Liver (tissue), 9 donors: ENCODE results near the gene IRF3. TPM values are rescaled to one million over a fixed set of nuclear protein-coding genes. Genes with fewer than 3 reads are reported as not detected.

Experiments
- DNase-seq: peaks from one replicate; pipeline ENCODE4 v3.0.0-alpha.2; 2017; ENCODE audit warnings: low spot score
- H3K27ac ChIP-seq, 2 donors: one replicate each; pipeline ENCODE4 v1.7.0; 2013; ENCODE audit warnings: inconsistent platforms in 2 of 2, low read length in 2 of 2, control low read depth in 1 of 2, low read depth in 1 of 2, mild to moderate bottlenecking in 1 of 2
- H3K27me3 ChIP-seq, 4 donors: one replicate each; pipeline versions ENCODE4 v1.6.1 to v1.7.0; 2013; ENCODE audit warnings: low read length in 3 of 4, inconsistent platforms in 1 of 4, mild to moderate bottlenecking in 1 of 4, moderate library complexity in 1 of 4; ENCODE audit not compliant: control insufficient read depth in 4 of 4, insufficient read depth in 4 of 4
- H3K36me3 ChIP-seq, 4 donors: one replicate each; pipeline versions ENCODE4 v1.6.1 to v1.7.0; 2013; ENCODE audit warnings: low read length in 3 of 4, mild to moderate bottlenecking in 3 of 4, low read depth in 1 of 4, moderate library complexity in 1 of 4; ENCODE audit not compliant: control insufficient read depth in 4 of 4, insufficient read depth in 3 of 4
- H3K4me1 ChIP-seq, 4 donors: one replicate each; pipeline versions ENCODE4 v1.6.1 to v1.7.0; 2013; ENCODE audit warnings: low read length in 3 of 4, mild to moderate bottlenecking in 3 of 4, moderate library complexity in 1 of 4; ENCODE audit not compliant: control insufficient read depth in 4 of 4, insufficient read depth in 4 of 4
- H3K4me3 ChIP-seq, 3 donors: one replicate each; pipeline versions ENCODE4 v1.6.1 to v1.7.0; 2013; ENCODE audit warnings: low read length in 3 of 3, control low read depth in 1 of 3, low read depth in 1 of 3, mild to moderate bottlenecking in 1 of 3
- H3K9ac ChIP-seq, 2 donors: one replicate each; pipeline ENCODE4 v1.7.0; 2013; ENCODE audit warnings: low read length in 2 of 2, mild to moderate bottlenecking in 2 of 2, moderate library complexity in 2 of 2, control low read depth in 1 of 2, low read depth in 1 of 2
- H3K9me3 ChIP-seq, 4 donors: one replicate each; pipeline versions ENCODE4 v1.6.1 to v1.7.0; 2013; ENCODE audit warnings: low read length in 3 of 4; ENCODE audit not compliant: control insufficient read depth in 4 of 4
- ATF3 ChIP-seq: IDR thresholded peaks from 2 replicates; pipeline ENCODE4 v1.6.1; 2016; ENCODE audit warnings: antibody characterized with exemption
- CTCF ChIP-seq: fragments of 150-350 bp; IDR thresholded peaks from 2 replicates; pipeline ENCODE4 v1.5.1; 2017; ENCODE audit warnings: improper control_type of control experiment, low read depth, low read length; ENCODE audit not compliant: missing input control
- EGR1 ChIP-seq, 2 donors: IDR thresholded peaks; 2 replicates each; pipeline ENCODE4 v1.6.1; 2016 to 2018; ENCODE audit warnings: antibody characterized with exemption in 2 of 2, low read depth in 2 of 2
- FOXA2 ChIP-seq: IDR thresholded peaks from 2 replicates; pipeline ENCODE4 v1.6.1; 2016; ENCODE audit warnings: antibody characterized with exemption
- HNF4A ChIP-seq, 2 donors: conservative IDR thresholded peaks; 2 replicates each; pipeline ENCODE4 v1.6.1; 2016; ENCODE audit warnings: antibody characterized with exemption in 2 of 2, mild to moderate bottlenecking in 2 of 2
- HNF4G ChIP-seq: IDR thresholded peaks from 2 replicates; pipeline ENCODE4 v1.6.1; 2016; ENCODE audit warnings: antibody characterized with exemption
- JUND ChIP-seq, 2 donors: IDR thresholded peaks; 2 replicates each; pipeline ENCODE4 v1.6.1; 2016; ENCODE audit warnings: antibody characterized with exemption in 2 of 2
- RAD21 ChIP-seq, 2 donors: IDR thresholded peaks; 2 replicates each; pipeline ENCODE4 v1.6.1; 2016; ENCODE audit warnings: antibody characterized with exemption in 2 of 2, mild to moderate bottlenecking in 2 of 2
- SP1 ChIP-seq: IDR thresholded peaks from 2 replicates; pipeline ENCODE4 v1.6.1; 2018; ENCODE audit warnings: antibody characterized with exemption, mild to moderate bottlenecking
- WGBS: extraction: QIAGEN DNeasy Blood & Tissue Kit; methylation state at CpG from one replicate; pipeline ENCODE4 v1.1.7; 2013; 5-methylcytosine and 5-hydroxymethylcytosine counted together
- polyA plus RNA-seq, 2 donors: library from polyadenylated mRNA; stranded (reverse) in 1 of 2; unstranded in 1 of 2; fragments of 200-250 nt in 1 of 2; fragments of >200 nt in 1 of 2; fragmentation: Nextera tagmentation in 1 of 2; extraction: Ambion mirVana in 1 of 2; gene quantifications; one replicate each; pipeline versions ENCODE4 v1.2.1 to v1.2.3, GENCODE V29; 2013 to 2015
- total RNA-seq, 2 donors: library from RNA; depleted of rRNA; stranded (reverse); fragments of >200 nt; gene quantifications; one replicate each; pipeline ENCODE4 v1.2.3, GENCODE V29; 2014
- TF ChIP-seq, protein P1 (sequence below): IDR thresholded peaks from 2 replicates; pipeline ENCODE4 v1.6.1; 2016; ENCODE audit warnings: antibody characterized with exemption, mild to moderate bottlenecking
- TF ChIP-seq, protein P2 (sequence below): IDR thresholded peaks from 2 replicates; pipeline ENCODE4 v1.6.1; 2016; ENCODE audit warnings: antibody characterized with exemption
- donor health status: healthy.
- donor health status: healthy.
- donor health status: healthy.
- donor health status: healthy.
- donor health status: healthy.

IRF3 gene
- total and polyA plus RNA-seq, 4 donors: 18.2 to 33.6 (median 28.1) TPM

DNA sequence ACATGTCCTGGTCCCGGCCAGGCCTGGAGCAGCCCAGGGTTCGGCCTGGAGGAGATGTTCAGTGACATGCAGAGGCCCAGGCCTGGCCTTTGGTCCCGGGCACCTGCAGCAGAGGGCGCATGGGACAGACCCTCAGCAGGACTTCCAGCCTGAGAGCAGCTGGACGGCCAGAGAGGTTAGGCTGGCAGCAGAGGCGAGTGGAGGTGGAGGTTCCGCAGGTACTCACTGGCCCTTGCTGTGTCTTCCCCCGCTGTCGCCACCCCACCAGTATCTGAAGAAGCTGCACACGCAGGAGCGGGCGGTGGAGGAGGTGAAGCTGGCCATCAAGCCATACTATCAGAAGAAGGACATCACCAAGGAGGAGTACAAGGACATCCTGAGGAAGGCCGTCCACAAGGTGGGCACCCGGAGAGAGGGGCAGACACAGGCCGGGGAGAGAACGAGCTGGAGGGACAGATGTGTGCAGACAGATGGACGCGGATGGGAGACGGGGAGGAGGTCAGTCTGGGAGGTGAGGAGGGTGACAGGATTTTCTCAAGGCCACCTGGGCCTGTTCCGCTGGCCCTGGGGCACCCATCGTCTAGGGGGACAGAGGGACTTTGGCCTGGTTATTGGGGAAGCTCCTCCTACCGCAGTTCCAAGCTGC is 8.0 kb downstream of the IRF3 start:
- Histone ChIP-seq H3K4me1 (no peaks in the 10 kb centered on the region), H3K4me3 (no peak overlapping the region), H3K36me3 (peaks cover 29 to 85% (median 41%) of the 10 kb centered on the region in 4 donors), H3K9me3 (no peaks in the 10 kb centered on the region), H3K9ac (no peak overlapping the region), H3K27me3 (no peaks in the 10 kb centered on the region), H3K27ac (no peak overlapping the region)
- TF ChIP-seq HNF4G: no peak
- no peak for TF ChIP-seq HNF4A (conservative IDR thresholded peaks at IDR 0.05)
- TF ChIP-seq, protein P1, sequence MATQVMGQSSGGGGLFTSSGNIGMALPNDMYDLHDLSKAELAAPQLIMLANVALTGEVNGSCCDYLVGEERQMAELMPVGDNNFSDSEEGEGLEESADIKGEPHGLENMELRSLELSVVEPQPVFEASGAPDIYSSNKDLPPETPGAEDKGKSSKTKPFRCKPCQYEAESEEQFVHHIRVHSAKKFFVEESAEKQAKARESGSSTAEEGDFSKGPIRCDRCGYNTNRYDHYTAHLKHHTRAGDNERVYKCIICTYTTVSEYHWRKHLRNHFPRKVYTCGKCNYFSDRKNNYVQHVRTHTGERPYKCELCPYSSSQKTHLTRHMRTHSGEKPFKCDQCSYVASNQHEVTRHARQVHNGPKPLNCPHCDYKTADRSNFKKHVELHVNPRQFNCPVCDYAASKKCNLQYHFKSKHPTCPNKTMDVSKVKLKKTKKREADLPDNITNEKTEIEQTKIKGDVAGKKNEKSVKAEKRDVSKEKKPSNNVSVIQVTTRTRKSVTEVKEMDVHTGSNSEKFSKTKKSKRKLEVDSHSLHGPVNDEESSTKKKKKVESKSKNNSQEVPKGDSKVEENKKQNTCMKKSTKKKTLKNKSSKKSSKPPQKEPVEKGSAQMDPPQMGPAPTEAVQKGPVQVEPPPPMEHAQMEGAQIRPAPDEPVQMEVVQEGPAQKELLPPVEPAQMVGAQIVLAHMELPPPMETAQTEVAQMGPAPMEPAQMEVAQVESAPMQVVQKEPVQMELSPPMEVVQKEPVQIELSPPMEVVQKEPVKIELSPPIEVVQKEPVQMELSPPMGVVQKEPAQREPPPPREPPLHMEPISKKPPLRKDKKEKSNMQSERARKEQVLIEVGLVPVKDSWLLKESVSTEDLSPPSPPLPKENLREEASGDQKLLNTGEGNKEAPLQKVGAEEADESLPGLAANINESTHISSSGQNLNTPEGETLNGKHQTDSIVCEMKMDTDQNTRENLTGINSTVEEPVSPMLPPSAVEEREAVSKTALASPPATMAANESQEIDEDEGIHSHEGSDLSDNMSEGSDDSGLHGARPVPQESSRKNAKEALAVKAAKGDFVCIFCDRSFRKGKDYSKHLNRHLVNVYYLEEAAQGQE: no peak
- no peak for TF ChIP-seq ATF3
- TF ChIP-seq JUND (IDR thresholded peaks at IDR 0.05): no peak
- TF ChIP-seq SP1: no peak
- TF ChIP-seq CTCF: no peak
- TF ChIP-seq RAD21 (IDR thresholded peaks at IDR 0.05): no peak
- no peak for TF ChIP-seq FOXA2
- no peak for DNase-seq
- WGBS: 93% methylated on average over 22 of the region's 22 CpGs

DNA sequence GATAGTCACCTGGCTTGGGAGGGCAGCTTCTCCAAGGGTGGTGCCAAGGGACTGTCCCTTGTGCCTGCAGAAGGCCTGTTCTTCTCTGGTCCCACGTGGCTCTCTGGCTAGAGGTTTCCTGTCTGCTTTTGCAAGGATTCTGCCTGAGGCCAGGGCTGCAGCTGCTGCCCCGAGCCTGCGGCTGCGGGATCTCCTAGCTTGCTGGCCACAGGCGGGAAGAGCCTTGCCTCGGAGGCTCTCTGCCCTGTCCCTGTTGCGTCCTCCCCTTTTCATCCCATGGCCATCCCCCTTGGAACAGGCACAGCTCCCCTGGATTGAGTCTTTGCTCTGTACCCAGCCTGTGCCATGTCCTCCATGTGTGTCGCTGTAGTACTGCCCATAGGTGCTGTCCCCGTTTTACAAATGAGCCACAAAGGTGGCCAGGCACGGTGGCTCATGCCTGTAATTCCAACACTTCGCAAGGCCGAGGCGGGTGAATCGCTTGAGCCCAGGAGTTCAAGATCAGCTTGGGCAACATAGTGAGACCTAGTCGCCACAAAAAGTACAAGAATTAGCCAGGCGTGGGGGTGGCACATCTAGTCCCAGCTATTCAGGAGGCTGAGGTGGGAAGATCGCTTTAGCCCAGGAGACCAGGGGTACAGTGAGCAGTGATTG is 9.1 kb downstream of the IRF3 start:
- Histone ChIP-seq H3K27ac (no peak overlapping the region), H3K9me3 (no peaks in the 10 kb centered on the region), H3K4me1 (no peaks in the 10 kb centered on the region), H3K9ac (no peak overlapping the region), H3K4me3 (no peak overlapping the region), H3K27me3 (no peaks in the 10 kb centered on the region), H3K36me3 (peaks cover 24 to 78% (median 37%) of the 10 kb centered on the region in 4 donors)
- TF ChIP-seq, protein P2, sequence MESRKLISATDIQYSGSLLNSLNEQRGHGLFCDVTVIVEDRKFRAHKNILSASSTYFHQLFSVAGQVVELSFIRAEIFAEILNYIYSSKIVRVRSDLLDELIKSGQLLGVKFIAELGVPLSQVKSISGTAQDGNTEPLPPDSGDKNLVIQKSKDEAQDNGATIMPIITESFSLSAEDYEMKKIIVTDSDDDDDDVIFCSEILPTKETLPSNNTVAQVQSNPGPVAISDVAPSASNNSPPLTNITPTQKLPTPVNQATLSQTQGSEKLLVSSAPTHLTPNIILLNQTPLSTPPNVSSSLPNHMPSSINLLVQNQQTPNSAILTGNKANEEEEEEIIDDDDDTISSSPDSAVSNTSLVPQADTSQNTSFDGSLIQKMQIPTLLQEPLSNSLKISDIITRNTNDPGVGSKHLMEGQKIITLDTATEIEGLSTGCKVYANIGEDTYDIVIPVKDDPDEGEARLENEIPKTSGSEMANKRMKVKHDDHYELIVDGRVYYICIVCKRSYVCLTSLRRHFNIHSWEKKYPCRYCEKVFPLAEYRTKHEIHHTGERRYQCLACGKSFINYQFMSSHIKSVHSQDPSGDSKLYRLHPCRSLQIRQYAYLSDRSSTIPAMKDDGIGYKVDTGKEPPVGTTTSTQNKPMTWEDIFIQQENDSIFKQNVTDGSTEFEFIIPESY: no peak
- TF ChIP-seq ATF3 (no peak), EGR1 (IDR thresholded peaks at IDR 0.05; ENCODE audit: low read depth in 2 of 2) (no peak)
- no peak for DNase-seq
- 92% methylated on average over 17 of the region's 17 CpGs for WGBS
